ENCODE data around the gene RPRD1A.
"Not testable (repeated sequence)": the region's sequence is repeated elsewhere in the genome, so short reads cannot be mapped to it uniquely, and the experiment has no call there.

RPRD1A gene

DNA sequence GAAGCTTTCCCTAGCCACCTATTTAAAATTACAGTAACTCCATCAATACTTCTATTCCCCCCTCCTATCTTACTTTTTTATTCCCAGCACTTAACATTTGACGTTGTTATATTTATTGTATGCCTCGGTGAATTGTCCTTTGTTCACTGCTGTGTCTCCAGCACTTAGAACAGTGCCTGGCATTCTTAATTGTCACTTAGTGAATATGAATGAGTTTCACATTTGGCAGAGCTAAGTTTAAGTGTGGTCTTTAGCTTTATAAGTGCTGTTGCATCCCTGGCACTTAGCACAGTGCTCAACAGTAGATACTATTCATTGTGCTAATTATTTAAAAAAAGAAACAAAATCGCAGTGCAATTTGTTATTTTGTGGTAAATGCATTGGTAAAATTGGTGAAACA is 93.2 kb downstream of the RPRD1A start:
- DNase-seq (ENCODE audit: low read depth in 2 of 2), result no peak
- TF ChIP-seq, protein P1, sequence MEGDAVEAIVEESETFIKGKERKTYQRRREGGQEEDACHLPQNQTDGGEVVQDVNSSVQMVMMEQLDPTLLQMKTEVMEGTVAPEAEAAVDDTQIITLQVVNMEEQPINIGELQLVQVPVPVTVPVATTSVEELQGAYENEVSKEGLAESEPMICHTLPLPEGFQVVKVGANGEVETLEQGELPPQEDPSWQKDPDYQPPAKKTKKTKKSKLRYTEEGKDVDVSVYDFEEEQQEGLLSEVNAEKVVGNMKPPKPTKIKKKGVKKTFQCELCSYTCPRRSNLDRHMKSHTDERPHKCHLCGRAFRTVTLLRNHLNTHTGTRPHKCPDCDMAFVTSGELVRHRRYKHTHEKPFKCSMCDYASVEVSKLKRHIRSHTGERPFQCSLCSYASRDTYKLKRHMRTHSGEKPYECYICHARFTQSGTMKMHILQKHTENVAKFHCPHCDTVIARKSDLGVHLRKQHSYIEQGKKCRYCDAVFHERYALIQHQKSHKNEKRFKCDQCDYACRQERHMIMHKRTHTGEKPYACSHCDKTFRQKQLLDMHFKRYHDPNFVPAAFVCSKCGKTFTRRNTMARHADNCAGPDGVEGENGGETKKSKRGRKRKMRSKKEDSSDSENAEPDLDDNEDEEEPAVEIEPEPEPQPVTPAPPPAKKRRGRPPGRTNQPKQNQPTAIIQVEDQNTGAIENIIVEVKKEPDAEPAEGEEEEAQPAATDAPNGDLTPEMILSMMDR (IDR thresholded peaks at IDR 0.05; ENCODE audit: low read depth, low read length), result no peak
- H3K4me3 ChIP-seq (replicated peaks in 1 of 2; ENCODE audit: low read depth in 2 of 2, low read length in 2 of 2), result no peak overlapping the region

DNA sequence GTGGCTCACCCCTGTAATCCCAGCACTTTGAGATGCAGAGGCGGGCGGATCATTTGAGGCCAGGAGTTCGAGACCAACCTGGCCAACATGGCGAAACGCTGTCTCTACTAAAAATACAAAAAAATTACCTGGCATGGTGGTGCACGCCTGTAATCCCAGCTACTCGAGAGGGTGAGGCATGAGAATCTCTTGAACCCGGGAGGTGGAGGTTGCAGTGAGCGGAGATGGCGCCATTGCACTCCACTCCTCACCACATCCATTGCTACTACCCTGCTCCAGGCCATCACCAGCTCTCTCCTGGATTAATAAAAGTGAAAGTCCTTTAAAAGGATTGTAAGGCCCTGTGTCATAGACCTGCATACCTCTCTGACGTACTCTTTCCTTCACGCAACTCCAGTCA is 93.7 kb downstream of the RPRD1A start:
- TF ChIP-seq, protein P1 (IDR thresholded peaks at IDR 0.05; ENCODE audit: low read depth, low read length), result no peak
- no peak for DNase-seq (ENCODE audit: low read depth in 2 of 2)
- peak overlapping the region in 1 of 2 donors; percentile 90 for H3K4me3 ChIP-seq (replicated peaks in 1 of 2; ENCODE audit: low read depth in 2 of 2, low read length in 2 of 2)

- TF ChIP-seq, protein P1 (IDR thresholded peaks at IDR 0.05; ENCODE audit: low read depth, low read length), result no peak
- H3K4me3 ChIP-seq (replicated peaks in 1 of 2; ENCODE audit: low read depth in 2 of 2, low read length in 2 of 2), result peak within 1 kb of the TSS; percentile 90 to 92
- peak; percentile 97 to 98 for DNase-seq (ENCODE audit: low read depth in 2 of 2)
These were observed 95.0 kb downstream of the RPRD1A start, which contains the start of gene RMP24 for GRCh38 chr18:35972197-35973000. RMP24 (plus strand) TSS chr18:35972679.

DNA sequence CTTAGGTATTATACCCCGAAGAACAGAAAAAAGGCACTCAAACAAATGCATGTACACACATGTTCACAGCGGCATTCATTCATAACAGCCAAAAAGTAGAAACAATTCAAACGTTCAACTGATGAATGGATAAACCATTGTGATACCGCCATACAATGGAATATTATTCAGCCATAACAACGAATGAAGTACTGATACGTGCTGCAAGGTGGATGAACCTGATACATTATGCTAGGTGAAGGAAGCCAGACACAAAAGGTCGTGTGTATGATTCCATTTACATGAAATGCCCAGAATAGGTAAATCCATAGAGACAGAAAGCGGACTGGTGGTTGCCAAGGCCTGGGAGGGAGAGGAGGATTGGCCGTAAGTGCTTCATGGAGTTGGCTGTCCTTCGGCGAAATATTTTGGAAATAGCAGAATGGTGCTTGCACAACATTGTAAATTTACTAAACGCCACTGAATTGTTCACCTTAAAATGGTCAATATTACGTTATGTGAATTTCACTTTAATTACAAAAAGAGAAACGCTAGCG is 95.6 kb downstream of the RPRD1A start:
- TF ChIP-seq, protein P1 (IDR thresholded peaks at IDR 0.05; ENCODE audit: low read depth, low read length), result no peak
- no peak for DNase-seq (ENCODE audit: low read depth in 2 of 2)
- H3K4me3 ChIP-seq (replicated peaks in 1 of 2; ENCODE audit: low read depth in 2 of 2, low read length in 2 of 2), result peak overlapping the region; percentile 90 to 92

DNA sequence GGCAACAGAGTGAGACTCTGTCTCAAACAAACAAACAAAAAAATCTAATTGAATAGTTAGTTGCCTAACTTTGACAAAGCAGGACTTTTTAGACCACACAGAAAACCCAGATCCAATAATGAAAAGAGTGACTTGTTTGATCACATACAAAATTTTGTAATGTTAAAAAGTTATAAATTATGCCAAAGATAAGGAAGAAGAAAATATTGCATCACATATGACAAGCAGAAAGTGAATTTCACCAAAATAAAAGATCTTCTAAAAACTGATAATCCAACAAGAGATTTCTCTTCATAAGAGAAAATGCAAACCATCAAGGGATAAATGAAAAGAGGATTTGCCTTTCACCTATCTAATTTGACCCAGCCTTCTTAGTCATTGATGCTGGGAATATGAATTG is 97.7 kb downstream of the RPRD1A start:
- TF ChIP-seq, protein P1 (IDR thresholded peaks at IDR 0.05; ENCODE audit: low read depth, low read length), result no peak
- DNase-seq (ENCODE audit: low read depth in 2 of 2), result no peak
- no peak overlapping the region for H3K4me3 ChIP-seq (replicated peaks in 1 of 2; ENCODE audit: low read depth in 2 of 2, low read length in 2 of 2)

GRCh38 chr18:35968278-35968880 is 99.0 kb downstream of the RPRD1A start:
- no peak overlapping the region for H3K4me3 ChIP-seq (replicated peaks in 1 of 2; ENCODE audit: low read depth in 2 of 2, low read length in 2 of 2)
- no peak for DNase-seq (ENCODE audit: low read depth in 2 of 2)
- TF ChIP-seq, protein P1 (IDR thresholded peaks at IDR 0.05; ENCODE audit: low read depth, low read length), result no peak

GRCh38 chr18:35967866-35968265 is 99.5 kb downstream of the RPRD1A start:
- not testable (repeated sequence) for DNase-seq (ENCODE audit: low read depth in 2 of 2); H3K4me3 ChIP-seq (replicated peaks in 1 of 2; ENCODE audit: low read depth in 2 of 2, low read length in 2 of 2)

Measured in cardiac fibroblast (primary cell).